CD4-positive, alpha-beta T cell treated with Interleukin-15 for 1 hour (primary cell): ENCODE measurements around the gene TTC39C.
A peak's percentile ranks its signal among the peaks of the same experiment; 100 is the strongest.

Experiments
- DNase-seq: peaks from one replicate; pipeline ENCODE4 v3.0.0-alpha.2; 2020

TTC39C gene

GRCh38 chr18:24089515-24090337, 75.2 kb downstream of the TTC39C start:
- DNase-seq, result no peak

GRCh38 chr18:24090876-24091275, 76.3 kb downstream of the TTC39C start:
- DNase-seq, result no peak

GRCh38 chr18:24094561-24094960, 80.0 kb downstream of the TTC39C start:
- DNase-seq, result no peak

- DNase-seq, result no peak
These were observed 81.4 kb downstream of the TTC39C start for GRCh38 chr18:24095976-24096375.

GRCh38 chr18:24103320-24104021, 88.9 kb downstream of the TTC39C start:
- no peak for DNase-seq

GRCh38 chr18:24104486-24104885, 89.9 kb downstream of the TTC39C start:
- DNase-seq, result no peak

GRCh38 chr18:24108641-24109040, 94.1 kb downstream of the TTC39C start:
- DNase-seq, result no peak

GRCh38 chr18:24111936-24112335, 97.4 kb downstream of the TTC39C start:
- DNase-seq, result no peak

- DNase-seq, result no peak
These were observed 97.9 kb downstream of the TTC39C start for GRCh38 chr18:24112464-24112863.

- DNase-seq, result no peak
These were observed 98.5 kb downstream of the TTC39C start for GRCh38 chr18:24112874-24113615.

- no peak for DNase-seq
These were observed 100.5 kb downstream of the TTC39C start for GRCh38 chr18:24114924-24115549.

- no peak for DNase-seq
These were observed 101.1 kb downstream of the TTC39C start for GRCh38 chr18:24115628-24116027.

GRCh38 chr18:24118750-24119577, 104.4 kb downstream of the TTC39C start:
- DNase-seq, result peak; percentile 68

GRCh38 chr18:24120676-24121075, 106.1 kb downstream of the TTC39C start:
- DNase-seq, result no peak

GRCh38 chr18:24121625-24122024, 107.1 kb downstream of the TTC39C start:
- DNase-seq, result no peak

GRCh38 chr18:24126155-24126961, 111.8 kb downstream of the TTC39C start:
- no peak for DNase-seq

- DNase-seq, result no peak
These were observed 113.2 kb downstream of the TTC39C start for GRCh38 chr18:24127735-24128134.

GRCh38 chr18:24128700-24129099, 114.1 kb downstream of the TTC39C start:
- no peak for DNase-seq

GRCh38 chr18:24130494-24130893, 115.9 kb downstream of the TTC39C start:
- no peak for DNase-seq

GRCh38 chr18:24136967-24137373, 122.4 kb downstream of the TTC39C start:
- DNase-seq, result no peak

- DNase-seq, result no peak
These were observed 123.8 kb downstream of the TTC39C start for GRCh38 chr18:24138409-24138788.
